ENCODE results near the gene FASTKD1. TPM values are rescaled to one million over a fixed set of nuclear protein-coding genes. Genes with fewer than 3 reads are reported as not detected.

The FASTKD1 gene
- total and polyA plus RNA-seq, 10 of the 15 experiments (the other 5 are each of a cell fraction or from before 2014, with no cell fraction given) = 45.6 to 76.1 (median 63.4) TPM

DNA sequence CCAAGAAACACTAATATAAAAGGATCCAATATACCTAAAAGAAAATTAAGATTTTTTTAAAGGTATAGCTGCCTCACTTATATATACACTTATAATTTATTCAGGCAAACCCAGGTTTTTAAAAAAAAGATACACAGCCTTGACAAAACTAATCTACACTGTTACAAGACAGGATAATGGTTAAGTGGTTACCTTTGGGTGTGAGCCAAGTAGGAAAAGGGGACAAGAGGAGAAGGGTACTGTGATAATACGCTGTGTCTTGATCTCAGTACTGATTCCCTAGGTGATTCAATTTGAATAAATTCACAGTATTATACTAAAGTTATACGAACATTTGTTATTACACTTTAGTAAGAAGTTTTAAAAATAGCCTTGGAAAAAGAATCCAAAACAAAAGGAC is 33.5 kb downstream of the FASTKD1 start:
- DNase-seq (ENCODE audit: low read depth, low spot score) = no peak
- ChIA-PET CTCF (interaction anchor here (1.3 kb wide), 1 partner anchor 12 kb away, joined by 5 read pairs; no protein-coding TSS in a partner anchor), RAD21 (ENCODE audit: unreplicated experiment) (no interaction called here), POLR2A (no interaction called here), SMC1A (ENCODE audit: uncharacterized antibody, unreplicated experiment) (no interaction called here)
- no peak for ATAC-seq
- Histone ChIP-seq H3K4me3 (no peak overlapping the region), H2AFZ (ENCODE audit: control insufficient read depth, low read depth, low read length) (no peak overlapping the region), H3K4me1 (ENCODE audit: control insufficient read depth, insufficient read depth, low read length) (no peaks in the 10 kb centered on the region), H3K27me3 (replicated peaks in 1 of 2; ENCODE audit: control insufficient read depth in 2 of 2, insufficient read depth in 2 of 2, low read length in 1 of 2) (no peaks in the 10 kb centered on the region), H3K4me2 (ENCODE audit: control insufficient read depth, insufficient read depth) (no peak overlapping the region), H3K9me3 (replicated peaks; ENCODE audit: control insufficient read depth, insufficient read depth, low read length) (no peaks in the 10 kb centered on the region), H3K9ac (ENCODE audit: control insufficient read depth, insufficient read depth, low read length) (no peak overlapping the region), H3K27ac (ENCODE audit: control insufficient read depth, insufficient read depth) (no peak overlapping the region), H4K20me1 (ENCODE audit: control insufficient read depth, insufficient read depth) (no peaks in the 10 kb centered on the region), H3K36me3 (ENCODE audit: control insufficient read depth in 2 of 2, insufficient read depth in 2 of 2, low read length in 1 of 2) (peaks cover 0 to 7% of the 10 kb centered on the region in 2 experiments; a peak in 3 of 4 replicates), H3K79me2 (ENCODE audit: control insufficient read depth, insufficient read depth, low read length) (no peaks in the 10 kb centered on the region)
- in situ Hi-C loops (cut with MboI) = no loop called here
- no peak for FAIRE-seq
- WGBS (ENCODE audit: insufficient coverage, insufficient replicate concordance, low lambda C conversion rate, missing lambda C conversion rate) = 100% methylated on average over 2 of the region's 2 CpGs
- intact Hi-C loops (cut with micrococcal nuclease; ENCODE audit: unreplicated experiment) = no loop called here
- TF ChIP-seq BMI1 (IDR thresholded peaks at IDR 0.05; ENCODE audit: borderline replicate concordance) (no peak), JUNB (IDR thresholded peaks at IDR 0.05) (no peak), FOXK2 (IDR thresholded peaks at IDR 0.05) (no peak), CHD2 (IDR thresholded peaks at IDR 0.05; ENCODE audit: borderline replicate concordance, low read depth, low read length) (no peak), HDAC6 (IDR thresholded peaks at IDR 0.05; ENCODE audit: unreplicated experiment) (no peak), NFIC (IDR thresholded peaks at IDR 0.05; ENCODE audit: low read depth, low read length) (no peak), CREB1 (IDR thresholded peaks at IDR 0.05; ENCODE audit: low read depth) (no peak), ASH2L (IDR thresholded peaks at IDR 0.05; ENCODE audit: borderline replicate concordance, low read depth) (no peak), SMAD1 (IDR thresholded peaks at IDR 0.05; ENCODE audit: low read depth, partially characterized antibody) (no peak), FOXM1 (IDR thresholded peaks at IDR 0.05; ENCODE audit: low read depth, low read length) (no peak), NFYB (IDR thresholded peaks at IDR 0.05; ENCODE audit: insufficient read depth, low read depth, low read length) (no peak), POU2F2 (IDR thresholded peaks at IDR 0.05; ENCODE audit: borderline replicate concordance, low read depth, low read length) (no peak), RBBP5 (conservative IDR thresholded peaks at IDR 0.05) (no peak), MEF2B (IDR thresholded peaks at IDR 0.05; ENCODE audit: partially characterized antibody, poor library complexity, severe bottlenecking) (no peak), SUZ12 (IDR thresholded peaks at IDR 0.05; ENCODE audit: unreplicated experiment) (no peak), CBX5 (IDR thresholded peaks at IDR 0.05; ENCODE audit: low read depth) (no peak)
- TF ChIP-seq, protein P1, sequence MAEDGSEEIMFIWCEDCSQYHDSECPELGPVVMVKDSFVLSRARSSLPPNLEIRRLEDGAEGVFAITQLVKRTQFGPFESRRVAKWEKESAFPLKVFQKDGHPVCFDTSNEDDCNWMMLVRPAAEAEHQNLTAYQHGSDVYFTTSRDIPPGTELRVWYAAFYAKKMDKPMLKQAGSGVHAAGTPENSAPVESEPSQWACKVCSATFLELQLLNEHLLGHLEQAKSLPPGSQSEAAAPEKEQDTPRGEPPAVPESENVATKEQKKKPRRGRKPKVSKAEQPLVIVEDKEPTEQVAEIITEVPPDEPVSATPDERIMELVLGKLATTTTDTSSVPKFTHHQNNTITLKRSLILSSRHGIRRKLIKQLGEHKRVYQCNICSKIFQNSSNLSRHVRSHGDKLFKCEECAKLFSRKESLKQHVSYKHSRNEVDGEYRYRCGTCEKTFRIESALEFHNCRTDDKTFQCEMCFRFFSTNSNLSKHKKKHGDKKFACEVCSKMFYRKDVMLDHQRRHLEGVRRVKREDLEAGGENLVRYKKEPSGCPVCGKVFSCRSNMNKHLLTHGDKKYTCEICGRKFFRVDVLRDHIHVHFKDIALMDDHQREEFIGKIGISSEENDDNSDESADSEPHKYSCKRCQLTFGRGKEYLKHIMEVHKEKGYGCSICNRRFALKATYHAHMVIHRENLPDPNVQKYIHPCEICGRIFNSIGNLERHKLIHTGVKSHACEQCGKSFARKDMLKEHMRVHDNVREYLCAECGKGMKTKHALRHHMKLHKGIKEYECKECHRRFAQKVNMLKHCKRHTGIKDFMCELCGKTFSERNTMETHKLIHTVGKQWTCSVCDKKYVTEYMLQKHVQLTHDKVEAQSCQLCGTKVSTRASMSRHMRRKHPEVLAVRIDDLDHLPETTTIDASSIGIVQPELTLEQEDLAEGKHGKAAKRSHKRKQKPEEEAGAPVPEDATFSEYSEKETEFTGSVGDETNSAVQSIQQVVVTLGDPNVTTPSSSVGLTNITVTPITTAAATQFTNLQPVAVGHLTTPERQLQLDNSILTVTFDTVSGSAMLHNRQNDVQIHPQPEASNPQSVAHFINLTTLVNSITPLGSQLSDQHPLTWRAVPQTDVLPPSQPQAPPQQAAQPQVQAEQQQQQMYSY (CRISPR knock-in tag; IDR thresholded peaks at IDR 0.05) = no peak
- TF ChIP-seq, protein P2, sequence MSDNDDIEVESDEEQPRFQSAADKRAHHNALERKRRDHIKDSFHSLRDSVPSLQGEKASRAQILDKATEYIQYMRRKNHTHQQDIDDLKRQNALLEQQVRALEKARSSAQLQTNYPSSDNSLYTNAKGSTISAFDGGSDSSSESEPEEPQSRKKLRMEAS (IDR thresholded peaks at IDR 0.05; ENCODE audit: low read depth, low read length) = no peak
- TF ChIP-seq, protein P3, sequence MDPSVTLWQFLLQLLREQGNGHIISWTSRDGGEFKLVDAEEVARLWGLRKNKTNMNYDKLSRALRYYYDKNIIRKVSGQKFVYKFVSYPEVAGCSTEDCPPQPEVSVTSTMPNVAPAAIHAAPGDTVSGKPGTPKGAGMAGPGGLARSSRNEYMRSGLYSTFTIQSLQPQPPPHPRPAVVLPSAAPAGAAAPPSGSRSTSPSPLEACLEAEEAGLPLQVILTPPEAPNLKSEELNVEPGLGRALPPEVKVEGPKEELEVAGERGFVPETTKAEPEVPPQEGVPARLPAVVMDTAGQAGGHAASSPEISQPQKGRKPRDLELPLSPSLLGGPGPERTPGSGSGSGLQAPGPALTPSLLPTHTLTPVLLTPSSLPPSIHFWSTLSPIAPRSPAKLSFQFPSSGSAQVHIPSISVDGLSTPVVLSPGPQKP (IDR thresholded peaks at IDR 0.05; ENCODE audit: low read depth, low read length) = no peak
- no TSS peak for BruUV-seq (replicated peaks)

All from GM12878 (cell line).